GM12892 (cell line): ENCODE measurements around the gene MCM6.

Source experiments
- POLR2A ChIP-seq: IDR thresholded peaks from 2 replicates; pipeline ENCODE4 v1.6.1; 2011; ENCODE audit warnings: low read depth, low read length, control low read depth
- POLR2AphosphoS5 ChIP-seq: IDR thresholded peaks from 2 replicates; pipeline ENCODE4 v1.6.1; 2011; ENCODE audit warnings: low read depth, low read length, control low read depth
- TAF1 ChIP-seq: IDR thresholded peaks from 2 replicates; pipeline ENCODE4 v1.6.1; 2011; ENCODE audit warnings: low read depth, mild to moderate bottlenecking, control low read depth, low read length, borderline replicate concordance

- TF ChIP-seq POLR2A (no peak), POLR2AphosphoS5 (no peak), TAF1 (no peak)
Measured at GRCh38 chr2:135792401-135793150, 83.7 kb downstream of the MCM6 start.
